ENCODE results near the gene RPL31. TPM values are rescaled to one million over a fixed set of nuclear protein-coding genes. Genes with fewer than 3 reads are reported as not detected.

RPL31 gene
- total and polyA plus RNA-seq, 2 donors from 2014 or later = 1,182 to 2,844 TPM

DNA sequence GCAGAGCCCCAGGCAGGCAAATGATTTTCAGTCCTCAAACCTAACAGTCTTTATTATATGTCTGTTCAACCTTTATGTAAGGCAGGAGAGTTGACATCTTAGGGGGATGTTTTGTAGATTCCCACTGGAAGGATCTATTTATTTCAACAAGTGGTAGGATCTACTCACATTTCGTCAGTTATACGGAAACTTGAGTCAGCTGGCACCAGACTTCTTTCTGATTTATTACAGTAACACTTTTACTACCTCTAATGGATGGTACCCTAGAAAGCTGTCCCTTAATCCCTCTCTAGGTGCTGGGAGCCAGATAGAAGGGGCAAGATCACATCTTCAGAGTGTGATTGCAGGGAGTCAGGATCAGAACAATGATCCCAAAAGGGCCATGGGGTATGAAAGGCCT, 2.1 kb upstream of the RPL31 start:
- H3K4me1 ChIP-seq (ENCODE audit: control insufficient read depth in 2 of 3, insufficient read depth in 2 of 3, low read depth in 1 of 3, low read length in 3 of 3) = peaks cover 0 to 16% (median 2%) of the 10 kb centered on the region in 3 donors
- no peaks in the 10 kb centered on the region for H3K27me3 ChIP-seq (ENCODE audit: control insufficient read depth, insufficient read depth, low read length)
- no peak overlapping the region for H3K9ac ChIP-seq (ENCODE audit: low read length in 3 of 3)
- TF ChIP-seq, protein P1, sequence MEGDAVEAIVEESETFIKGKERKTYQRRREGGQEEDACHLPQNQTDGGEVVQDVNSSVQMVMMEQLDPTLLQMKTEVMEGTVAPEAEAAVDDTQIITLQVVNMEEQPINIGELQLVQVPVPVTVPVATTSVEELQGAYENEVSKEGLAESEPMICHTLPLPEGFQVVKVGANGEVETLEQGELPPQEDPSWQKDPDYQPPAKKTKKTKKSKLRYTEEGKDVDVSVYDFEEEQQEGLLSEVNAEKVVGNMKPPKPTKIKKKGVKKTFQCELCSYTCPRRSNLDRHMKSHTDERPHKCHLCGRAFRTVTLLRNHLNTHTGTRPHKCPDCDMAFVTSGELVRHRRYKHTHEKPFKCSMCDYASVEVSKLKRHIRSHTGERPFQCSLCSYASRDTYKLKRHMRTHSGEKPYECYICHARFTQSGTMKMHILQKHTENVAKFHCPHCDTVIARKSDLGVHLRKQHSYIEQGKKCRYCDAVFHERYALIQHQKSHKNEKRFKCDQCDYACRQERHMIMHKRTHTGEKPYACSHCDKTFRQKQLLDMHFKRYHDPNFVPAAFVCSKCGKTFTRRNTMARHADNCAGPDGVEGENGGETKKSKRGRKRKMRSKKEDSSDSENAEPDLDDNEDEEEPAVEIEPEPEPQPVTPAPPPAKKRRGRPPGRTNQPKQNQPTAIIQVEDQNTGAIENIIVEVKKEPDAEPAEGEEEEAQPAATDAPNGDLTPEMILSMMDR (IDR thresholded peaks at IDR 0.05; ENCODE audit: borderline replicate concordance, extremely low read depth, insufficient read depth) = no peak
- DNase-seq = peak in 2 of 5 donors; percentile 50 to 69
- FAIRE-seq = no peak
- H3K27ac ChIP-seq (ENCODE audit: low read depth in 2 of 2, low read length in 2 of 2) = no peak overlapping the region
- no peaks in the 10 kb centered on the region for H3K9me3 ChIP-seq (ENCODE audit: control insufficient read depth in 2 of 3, insufficient read depth in 1 of 3, low read length in 3 of 3)
- intact Hi-C loops (cut with DNase I) = no loop called here
- no peak overlapping the region for H3K4me3 ChIP-seq (ENCODE audit: low read length in 3 of 3)
- peaks cover 2 to 19% (median 11%) of the 10 kb centered on the region in 3 donors for H3K36me3 ChIP-seq (ENCODE audit: control insufficient read depth in 2 of 3, insufficient read depth in 3 of 3, low read length in 3 of 3)

- peaks cover 9 to 36% (median 25%) of the 10 kb centered on the region in 3 donors for H3K36me3 ChIP-seq (ENCODE audit: control insufficient read depth in 2 of 3, insufficient read depth in 3 of 3, low read length in 3 of 3)
- DNase-seq (peak in 2 of 5 donors; percentile 53 to 59), FAIRE-seq (no peak)
- H3K9me3 ChIP-seq (ENCODE audit: control insufficient read depth in 2 of 3, insufficient read depth in 1 of 3, low read length in 3 of 3) = no peaks in the 10 kb centered on the region
- peak overlapping the region; percentile 81 to 85 for H3K27ac ChIP-seq (ENCODE audit: low read depth in 2 of 2, low read length in 2 of 2)
- no peaks in the 10 kb centered on the region for H3K27me3 ChIP-seq (ENCODE audit: control insufficient read depth, insufficient read depth, low read length)
- peaks cover 0 to 16% (median 2%) of the 10 kb centered on the region in 3 donors for H3K4me1 ChIP-seq (ENCODE audit: control insufficient read depth in 2 of 3, insufficient read depth in 2 of 3, low read depth in 1 of 3, low read length in 3 of 3)
- peak overlapping the region; percentile 93 to 94 (median 94) for H3K9ac ChIP-seq (ENCODE audit: low read length in 3 of 3)
- intact Hi-C loops (cut with DNase I) = no loop called here
- peak overlapping the region; percentile 90 to 95 (median 95) for H3K4me3 ChIP-seq (ENCODE audit: low read length in 3 of 3)
- TF ChIP-seq, protein P1 (IDR thresholded peaks at IDR 0.05; ENCODE audit: borderline replicate concordance, extremely low read depth, insufficient read depth) = no peak
Observed at GRCh38 chr2:101002562-101003277, 631 bp downstream of the RPL31 start.

- Histone ChIP-seq H3K4me3 (ENCODE audit: low read length in 3 of 3) (peak overlapping the region; percentile 90 to 95 (median 95)), H3K36me3 (ENCODE audit: control insufficient read depth in 2 of 3, insufficient read depth in 3 of 3, low read length in 3 of 3) (peaks cover 9 to 36% (median 25%) of the 10 kb centered on the region in 3 donors), H3K9ac (ENCODE audit: low read length in 3 of 3) (peak overlapping the region; percentile 93 to 94 (median 94)), H3K4me1 (ENCODE audit: control insufficient read depth in 2 of 3, insufficient read depth in 2 of 3, low read depth in 1 of 3, low read length in 3 of 3) (peaks cover 0 to 16% (median 2%) of the 10 kb centered on the region in 3 donors), H3K27ac (ENCODE audit: low read depth in 2 of 2, low read length in 2 of 2) (peak overlapping the region in 1 of 2 donors; percentile 85), H3K27me3 (ENCODE audit: control insufficient read depth, insufficient read depth, low read length) (no peaks in the 10 kb centered on the region), H3K9me3 (ENCODE audit: control insufficient read depth in 2 of 3, insufficient read depth in 1 of 3, low read length in 3 of 3) (no peaks in the 10 kb centered on the region)
- DNase-seq = peak in 2 of 5 donors; percentile 51 to 56
- intact Hi-C loops (cut with DNase I) = no loop called here
- no peak for FAIRE-seq
- TF ChIP-seq, protein P1 (IDR thresholded peaks at IDR 0.05; ENCODE audit: borderline replicate concordance, extremely low read depth, insufficient read depth) = no peak
Observed at GRCh38 chr2:101003278-101003775, 1.2 kb downstream of the RPL31 start.

All from kidney (tissue), 14 donors.